ENCODE measurements around the gene THAP11. TPM values are rescaled to one million over a fixed set of nuclear protein-coding genes. Genes with fewer than 3 reads are reported as not detected.

Gene THAP11
- total RNA-seq, 1 experiment from 2014 or later, result 20.5 TPM

- no peaks in the 10 kb centered on the region for H3K27me3 Mint-ChIP-seq (ENCODE audit: insufficient read depth, unreplicated experiment)
- ChIA-PET POLR2A (no interaction called here), CTCF (interaction anchor here (1.2 to 6.4 kb wide), 3 partner anchors 47 to 64 kb away, joined by 3 to 67 read pairs (median 10); no protein-coding TSS in a partner anchor)
- peaks cover 78% of the 10 kb centered on the region for H3K36me3 Mint-ChIP-seq (ENCODE audit: insufficient read depth, unreplicated experiment)
- TF ChIP-seq, protein P1, sequence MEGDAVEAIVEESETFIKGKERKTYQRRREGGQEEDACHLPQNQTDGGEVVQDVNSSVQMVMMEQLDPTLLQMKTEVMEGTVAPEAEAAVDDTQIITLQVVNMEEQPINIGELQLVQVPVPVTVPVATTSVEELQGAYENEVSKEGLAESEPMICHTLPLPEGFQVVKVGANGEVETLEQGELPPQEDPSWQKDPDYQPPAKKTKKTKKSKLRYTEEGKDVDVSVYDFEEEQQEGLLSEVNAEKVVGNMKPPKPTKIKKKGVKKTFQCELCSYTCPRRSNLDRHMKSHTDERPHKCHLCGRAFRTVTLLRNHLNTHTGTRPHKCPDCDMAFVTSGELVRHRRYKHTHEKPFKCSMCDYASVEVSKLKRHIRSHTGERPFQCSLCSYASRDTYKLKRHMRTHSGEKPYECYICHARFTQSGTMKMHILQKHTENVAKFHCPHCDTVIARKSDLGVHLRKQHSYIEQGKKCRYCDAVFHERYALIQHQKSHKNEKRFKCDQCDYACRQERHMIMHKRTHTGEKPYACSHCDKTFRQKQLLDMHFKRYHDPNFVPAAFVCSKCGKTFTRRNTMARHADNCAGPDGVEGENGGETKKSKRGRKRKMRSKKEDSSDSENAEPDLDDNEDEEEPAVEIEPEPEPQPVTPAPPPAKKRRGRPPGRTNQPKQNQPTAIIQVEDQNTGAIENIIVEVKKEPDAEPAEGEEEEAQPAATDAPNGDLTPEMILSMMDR (IDR thresholded peaks at IDR 0.05; ENCODE audit: unreplicated experiment), result no peak
- H3K4me3 Mint-ChIP-seq (ENCODE audit: unreplicated experiment), result no peak overlapping the region
- H3K4me1 Mint-ChIP-seq (ENCODE audit: insufficient read depth, unreplicated experiment), result peaks cover 28% of the 10 kb centered on the region
- H3K27ac Mint-ChIP-seq (ENCODE audit: low read depth, unreplicated experiment), result no peak overlapping the region
- no TSS peak for BruUV-seq (replicated peaks)
- H3K9me3 Mint-ChIP-seq (ENCODE audit: unreplicated experiment), result no peaks in the 10 kb centered on the region
- intact Hi-C loops (cut with micrococcal nuclease), result no loop called here
- DNase-seq (ENCODE audit: unreplicated experiment), result no peak
These were observed 37.8 kb downstream of the THAP11 start for GRCh38 chr16:67879936-67880335.

GRCh38 chr16:67880584-67880983 lies 38.5 kb downstream of the THAP11 start:
- intact Hi-C loops (cut with micrococcal nuclease), result no loop called here
- CTCF ChIA-PET, result interaction anchor here (0.6 to 6.4 kb wide), 5 partner anchors 23 to 359 kb away, joined by 3 to 67 read pairs (median 4); no protein-coding TSS in a partner anchor
- H3K36me3 Mint-ChIP-seq (ENCODE audit: insufficient read depth, unreplicated experiment), result peaks cover 78% of the 10 kb centered on the region

GRCh38 chr16:67881621-67882161 lies 39.6 kb downstream of the THAP11 start:
- TF ChIP-seq, protein P1 (IDR thresholded peaks at IDR 0.05; ENCODE audit: unreplicated experiment), result no peak
- ChIA-PET CTCF (interaction anchor here (0.6 to 6.4 kb wide), 4 partner anchors 9 to 54 kb away, joined by 3 to 67 read pairs (median 5); no protein-coding TSS in a partner anchor), POLR2A (interaction anchor here (0.6 to 1.0 kb wide), 2 partner anchors 8 to 922 kb away, joined by 3 read pairs; no protein-coding TSS in a partner anchor)
- Mint-ChIP-seq H3K36me3 (ENCODE audit: insufficient read depth, unreplicated experiment) (peaks cover 68% of the 10 kb centered on the region), H3K4me3 (ENCODE audit: unreplicated experiment) (no peak overlapping the region), H3K27me3 (ENCODE audit: insufficient read depth, unreplicated experiment) (no peaks in the 10 kb centered on the region), H3K27ac (ENCODE audit: low read depth, unreplicated experiment) (no peak overlapping the region), H3K4me1 (ENCODE audit: insufficient read depth, unreplicated experiment) (peaks cover 17% of the 10 kb centered on the region), H3K9me3 (ENCODE audit: unreplicated experiment) (no peaks in the 10 kb centered on the region)
- intact Hi-C loops (cut with micrococcal nuclease), result no loop called here
- BruUV-seq (replicated peaks), result no TSS peak
- DNase-seq (ENCODE audit: unreplicated experiment), result no peak

More at GRCh38 chr16:67880584-67880983, 38.5 kb downstream of the THAP11 start:
- Mint-ChIP-seq H3K27ac (ENCODE audit: low read depth, unreplicated experiment) (no peak overlapping the region), H3K4me1 (ENCODE audit: insufficient read depth, unreplicated experiment) (peaks cover 22% of the 10 kb centered on the region), H3K9me3 (ENCODE audit: unreplicated experiment) (no peaks in the 10 kb centered on the region), H3K4me3 (ENCODE audit: unreplicated experiment) (no peak overlapping the region), H3K27me3 (ENCODE audit: insufficient read depth, unreplicated experiment) (no peaks in the 10 kb centered on the region)
- no peak for DNase-seq (ENCODE audit: unreplicated experiment)
- POLR2A ChIA-PET, result no interaction called here
- BruUV-seq (replicated peaks), result no TSS peak
- TF ChIP-seq, protein P1 (IDR thresholded peaks at IDR 0.05; ENCODE audit: unreplicated experiment), result no peak

DNA sequence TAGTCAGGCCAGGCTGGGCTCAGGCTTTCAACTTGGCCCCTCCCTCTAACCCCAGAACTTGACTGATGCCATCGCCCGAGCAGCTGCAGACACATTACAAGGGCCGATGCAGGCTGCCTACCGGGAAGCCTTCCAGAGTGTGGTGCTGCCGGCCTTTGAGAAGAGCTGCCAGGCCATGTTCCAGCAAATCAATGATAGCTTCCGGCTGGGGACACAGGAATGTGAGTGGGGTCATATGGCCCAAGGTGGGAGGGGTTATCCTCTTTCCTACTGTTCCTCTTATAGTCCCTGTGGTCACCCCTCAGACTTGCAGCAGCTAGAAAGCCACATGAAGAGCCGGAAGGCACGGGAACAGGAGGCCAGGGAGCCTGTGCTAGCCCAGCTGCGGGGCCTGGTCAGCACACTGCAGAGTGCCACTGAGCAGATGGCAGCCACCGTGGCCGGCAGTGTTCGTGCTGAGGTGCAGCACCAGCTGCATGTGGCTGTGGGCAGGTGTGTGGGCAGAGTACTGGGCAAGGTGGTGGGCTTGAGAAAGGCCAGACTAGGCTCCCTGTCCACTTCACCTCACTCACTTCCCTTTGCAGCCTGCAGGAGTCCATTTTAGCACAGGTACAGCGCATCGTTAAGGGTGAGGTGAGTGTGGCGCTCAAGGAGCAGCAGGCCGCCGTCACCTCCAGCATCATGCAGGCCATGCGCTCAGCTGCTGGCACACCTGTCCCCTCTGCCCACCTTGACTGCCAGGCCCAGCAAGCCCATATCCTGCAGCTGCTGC lies 40.4 kb downstream of the THAP11 start:
- H3K4me1 Mint-ChIP-seq (ENCODE audit: insufficient read depth, unreplicated experiment), result peaks cover 17% of the 10 kb centered on the region
- no peaks in the 10 kb centered on the region for H3K27me3 Mint-ChIP-seq (ENCODE audit: insufficient read depth, unreplicated experiment)
- ChIA-PET POLR2A (interaction anchor here (0.6 to 3.5 kb wide), 3 partner anchors 9 to 923 kb away, joined by 3 to 18 read pairs (median 3); partner anchors contain the start of gene PSKH1), CTCF (interaction anchor here (0.6 to 6.4 kb wide), 12 partner anchors 8 to 68 kb away, joined by 3 to 67 read pairs (median 7); partner anchors contain the start of genes EDC4 and NUTF2)
- intact Hi-C loops (cut with micrococcal nuclease), result loop anchor here (1.0 kb wide), 1 partner anchor 46 kb away; no protein-coding TSS in a partner anchor
- no peak overlapping the region for H3K4me3 Mint-ChIP-seq (ENCODE audit: unreplicated experiment)
- TF ChIP-seq, protein P1 (IDR thresholded peaks at IDR 0.05; ENCODE audit: unreplicated experiment), result no peak
- peak overlapping the region; percentile 72 for H3K27ac Mint-ChIP-seq (ENCODE audit: low read depth, unreplicated experiment)
- H3K9me3 Mint-ChIP-seq (ENCODE audit: unreplicated experiment), result no peaks in the 10 kb centered on the region
- DNase-seq (ENCODE audit: unreplicated experiment), result no peak
- peaks cover 59% of the 10 kb centered on the region for H3K36me3 Mint-ChIP-seq (ENCODE audit: insufficient read depth, unreplicated experiment)
- no TSS peak for BruUV-seq (replicated peaks)
